Lower leg skin (tissue), 3 donors: ENCODE measurements around the gene VRK3.

Experiments used
- CTCF ChIP-seq, 3 donors: fragments of 450-650 bp; IDR thresholded peaks; one replicate each; pipeline ENCODE4 v1.5.1; 2016; ENCODE audit warnings: antibody characterized with exemption in 3 of 3, mild to moderate bottlenecking in 3 of 3, moderate library complexity in 2 of 3
- POLR2A ChIP-seq, 2 donors: fragments of 450-650 bp; IDR thresholded peaks; one replicate each; pipeline ENCODE4 v1.6.1; 2016 to 2017; ENCODE audit warnings: antibody characterized with exemption in 2 of 2, mild to moderate bottlenecking in 1 of 2, moderate library complexity in 1 of 2

- TF ChIP-seq CTCF (IDR thresholded peaks at IDR 0.05), result no peak
- TF ChIP-seq POLR2A (IDR thresholded peaks at IDR 0.05), result no peak
Measured at GRCh38 chr19:49973987-49974386, 51.2 kb downstream of the VRK3 start.
